ENCODE data around the gene ELL.

The ELL gene

GRCh38 chr19:18488838-18489626 is 32.8 kb downstream of the ELL start:
- DNase-seq (ENCODE audit: low read depth) = no peak

- no peak for DNase-seq (ENCODE audit: low read depth)
These were observed 33.5 kb downstream of the ELL start for GRCh38 chr19:18488403-18488723.

DNA sequence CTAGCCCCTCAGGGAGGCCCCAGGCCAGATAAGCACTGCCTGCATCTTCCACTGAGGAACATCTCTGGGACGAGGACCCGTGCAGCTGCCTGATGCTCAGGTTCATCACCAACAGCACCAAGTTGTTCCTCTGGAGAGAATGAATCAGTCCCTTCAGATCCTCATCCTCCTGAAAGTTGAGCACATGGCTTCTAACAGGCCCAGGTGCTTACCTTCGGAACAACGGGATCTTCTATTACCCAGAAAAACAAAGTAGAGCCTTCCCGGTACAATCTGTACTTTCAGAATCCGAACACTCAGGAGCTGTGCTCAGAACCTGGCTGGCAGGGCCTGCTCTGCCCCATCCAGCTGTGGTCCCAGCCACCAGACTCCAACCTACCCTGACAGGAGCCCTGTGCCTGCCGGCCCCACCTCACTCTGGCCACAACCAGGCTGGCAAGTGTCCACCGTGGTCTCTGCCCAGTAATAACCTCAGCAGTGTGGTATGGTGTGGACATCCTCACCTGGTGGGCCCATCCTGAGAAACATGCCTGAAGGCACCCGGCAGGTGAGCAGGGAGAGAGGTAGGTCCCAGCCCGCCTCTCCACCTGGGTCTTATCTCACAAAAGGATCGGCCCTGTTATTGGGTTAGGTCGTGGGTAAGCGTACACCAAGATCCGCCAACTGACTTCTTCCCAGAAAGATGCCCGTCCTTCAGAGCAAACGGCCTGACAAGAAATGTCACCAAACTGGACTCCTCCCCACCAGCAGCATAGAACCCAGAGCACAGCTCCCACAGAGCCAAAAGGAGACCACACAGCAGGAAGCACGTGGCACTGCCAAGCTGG is 34.1 kb downstream of the ELL start:
- DNase-seq (ENCODE audit: low read depth) = no peak

GRCh38 chr19:18486746-18487145 is 35.1 kb downstream of the ELL start:
- no peak for DNase-seq (ENCODE audit: low read depth)

- DNase-seq (ENCODE audit: low read depth) = no peak
These were observed 36.9 kb downstream of the ELL start for GRCh38 chr19:18484992-18485391.

GRCh38 chr19:18483119-18483890 is 38.6 kb downstream of the ELL start:
- DNase-seq (ENCODE audit: low read depth) = no peak

- DNase-seq (ENCODE audit: low read depth) = no peak
These were observed 40.2 kb downstream of the ELL start for GRCh38 chr19:18481505-18482222.

- no peak for DNase-seq (ENCODE audit: low read depth)
These were observed 41.7 kb downstream of the ELL start for GRCh38 chr19:18480006-18480691.

GRCh38 chr19:18478545-18479311 is 43.1 kb downstream of the ELL start:
- peak; percentile 45 for DNase-seq (ENCODE audit: low read depth)

DNA sequence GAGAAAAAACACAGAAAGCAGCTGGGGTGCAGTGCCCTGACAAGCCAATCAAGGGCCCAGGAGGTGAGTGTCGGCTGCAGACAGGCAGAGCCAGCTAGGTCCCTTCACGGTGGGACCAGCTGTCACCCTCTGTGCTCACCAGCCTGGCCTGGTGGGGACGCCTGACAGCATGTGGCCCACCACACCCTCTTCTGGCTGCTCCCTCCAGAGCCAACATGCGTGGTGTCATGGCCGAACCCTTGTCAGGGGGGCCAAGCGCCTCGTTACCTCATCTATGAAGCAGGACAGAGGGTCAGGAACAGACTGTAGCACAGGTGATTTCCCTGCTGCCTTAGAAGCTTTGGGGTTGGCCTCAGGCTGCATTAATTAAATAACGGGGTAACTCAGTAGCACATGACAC is 43.9 kb downstream of the ELL start:
- no peak for DNase-seq (ENCODE audit: low read depth)

GRCh38 chr19:18477042-18477779 is 44.7 kb downstream of the ELL start:
- no peak for DNase-seq (ENCODE audit: low read depth)

GRCh38 chr19:18476507-18477041 is 45.3 kb downstream of the ELL start:
- DNase-seq (ENCODE audit: low read depth) = no peak

- no peak for DNase-seq (ENCODE audit: low read depth)
These were observed 46.0 kb downstream of the ELL start for GRCh38 chr19:18475762-18476331.

GRCh38 chr19:18475004-18475453 is 46.8 kb downstream of the ELL start:
- no peak for DNase-seq (ENCODE audit: low read depth)

GRCh38 chr19:18474366-18474887 is 47.4 kb downstream of the ELL start:
- no peak for DNase-seq (ENCODE audit: low read depth)

DNA sequence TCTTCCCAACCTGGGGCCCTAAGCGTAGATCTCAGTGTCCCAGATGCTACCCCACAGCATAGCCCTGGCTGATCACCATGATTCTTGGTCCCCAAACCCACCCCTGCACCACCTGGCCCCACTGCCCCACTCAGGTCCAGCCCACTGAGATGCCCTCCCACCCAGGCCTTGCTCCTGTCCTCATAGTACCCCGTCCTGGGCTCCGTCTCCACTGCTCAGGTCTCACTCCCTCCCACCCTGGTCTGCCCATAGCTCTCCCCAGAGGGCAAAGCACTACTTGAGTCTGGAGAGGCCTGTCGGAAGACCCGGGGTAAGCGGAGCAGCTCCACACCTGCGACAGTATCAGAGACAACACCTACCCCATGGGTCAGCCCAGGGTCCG is 48.2 kb downstream of the ELL start:
- no peak for DNase-seq (ENCODE audit: low read depth)

GRCh38 chr19:18473003-18473705 is 48.7 kb downstream of the ELL start:
- DNase-seq (ENCODE audit: low read depth) = no peak

GRCh38 chr19:18470787-18471186 is 51.1 kb downstream of the ELL start:
- DNase-seq (ENCODE audit: low read depth) = no peak
